Activated CD4-positive, alpha-beta T cell treated with anti-CD3 and anti-CD28 coated beads, Interleukin-2, amount 10 ng/mL, durations not matched to agents 7 days and 5 days (primary cell): ENCODE measurements around the gene BRK1. TPM values are rescaled to one million over a fixed set of nuclear protein-coding genes. Genes with fewer than 3 reads are reported as not detected.
"Not testable (repeated sequence)": the region's sequence is repeated elsewhere in the genome, so short reads cannot be mapped to it uniquely, and the experiment has no call there.

Experiments used
- CTCF ChIA-PET: fragments of 350-600 bp; sonication (Branson Sonifier 250); formaldehyde crosslinking; loops from one replicate; lab custom pipeline; 2021; ENCODE audit warnings: antibody characterized with exemption; lab: Charles Lee
- POLR2A ChIA-PET: fragments of 350-600 bp; sonication (Branson Sonifier 250); formaldehyde crosslinking; loops from one replicate; lab custom pipeline; 2021; ENCODE audit warnings: antibody characterized with exemption; lab: Charles Lee
- DNase-seq: peaks from one replicate; pipeline ENCODE4 v3.0.0-alpha.2; 2020
- H3K27ac Mint-ChIP-seq: one replicate; pipeline ENCODE4 v1.8.0; 2021; ENCODE audit warnings: mild to moderate bottlenecking, moderate library complexity, mixed read lengths
- H3K27me3 Mint-ChIP-seq: one replicate; pipeline ENCODE4 v1.8.0; 2021; ENCODE audit warnings: mixed read lengths
- H3K36me3 Mint-ChIP-seq: one replicate; pipeline ENCODE4 v1.8.0; 2021; ENCODE audit warnings: low read depth, mixed read lengths
- H3K4me1 Mint-ChIP-seq: one replicate; pipeline ENCODE4 v1.8.0; 2021; ENCODE audit warnings: mixed read lengths
- H3K4me3 Mint-ChIP-seq: one replicate; pipeline ENCODE4 v1.8.0; 2021; ENCODE audit warnings: mild to moderate bottlenecking, moderate library complexity, mixed read lengths
- H3K9me3 Mint-ChIP-seq: one replicate; pipeline ENCODE4 v1.8.0; 2021; ENCODE audit warnings: mixed read lengths
- total RNA-seq, 2 experiments: library from RNA; stranded (reverse); gene quantifications; one replicate each; pipeline ENCODE4 v1.2.3, GENCODE V29; 2021

BRK1 gene
- total RNA-seq, 2 experiments from 2014 or later: 115 to 128 TPM

DNA sequence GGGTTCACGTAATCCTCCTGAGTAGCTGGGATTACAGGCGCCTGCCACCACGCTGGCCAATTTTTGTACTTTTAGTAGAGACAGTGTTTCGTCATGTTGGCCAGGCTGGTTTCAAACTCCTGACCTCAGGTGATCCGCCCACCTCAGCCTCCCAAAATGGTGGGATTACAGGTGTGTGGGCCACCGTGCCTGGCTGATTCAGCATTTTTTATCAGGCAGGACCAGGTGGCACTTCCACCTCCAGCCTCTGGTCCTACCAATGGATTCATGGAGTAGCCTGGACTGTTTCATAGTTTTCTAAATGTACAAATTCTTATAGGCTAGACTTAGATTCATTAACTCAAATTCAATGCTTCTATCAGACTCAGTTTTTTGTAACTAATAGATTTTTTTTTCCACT, 35.5 kb downstream of the BRK1 start:
- CTCF ChIA-PET: interaction anchor here (0.9 to 1.4 kb wide), 3 partner anchors 10 to 113 kb away, joined by 3 to 4 read pairs (median 3); no protein-coding TSS in a partner anchor

DNA sequence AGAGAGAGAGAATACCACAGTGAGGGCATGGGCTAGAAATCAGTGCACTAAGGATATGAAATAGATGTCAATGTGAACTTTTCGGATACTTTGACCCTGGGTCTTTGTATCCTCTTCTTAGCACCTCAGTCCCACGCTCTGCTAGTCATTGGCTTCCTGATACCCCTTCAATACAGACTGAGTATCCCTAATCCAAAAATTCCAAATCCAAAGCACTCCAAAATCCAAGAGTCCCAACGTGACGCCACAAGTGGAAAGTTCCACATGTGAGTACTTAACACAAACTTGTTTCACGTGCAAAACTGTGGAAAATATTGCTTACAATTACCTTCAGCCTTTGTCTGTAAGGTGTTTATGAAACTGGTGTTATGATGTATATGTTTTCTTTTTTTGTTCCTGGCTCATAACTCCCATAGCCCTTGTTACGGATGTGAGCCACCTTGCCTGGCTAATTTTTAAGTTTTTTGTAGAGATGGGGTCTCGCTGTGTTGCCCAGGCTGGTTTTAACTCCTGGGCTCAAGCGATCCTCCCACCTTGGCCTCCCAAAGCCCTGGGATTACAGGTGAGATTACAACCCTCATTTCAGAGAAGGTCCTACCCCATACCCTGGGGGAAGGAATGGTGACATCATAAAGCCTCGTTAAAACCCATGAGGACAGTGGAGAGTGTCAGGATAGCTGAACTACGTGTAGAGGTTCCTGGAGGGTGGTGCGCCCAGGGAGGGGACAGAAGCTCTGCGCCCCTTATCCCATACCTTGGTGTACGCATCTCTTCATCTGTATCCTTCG, 39.1 kb downstream of the BRK1 start:
- CTCF ChIA-PET: no interaction called here
- Mint-ChIP-seq H3K4me3 (no peak overlapping the region), H3K36me3 (peaks cover 40% of the 10 kb centered on the region)

More for the DNA sequence above, 35.5 kb downstream of the BRK1 start:
- H3K36me3 Mint-ChIP-seq: peaks cover 55% of the 10 kb centered on the region
- H3K4me1 Mint-ChIP-seq: peaks cover 11% of the 10 kb centered on the region
- H3K27me3 Mint-ChIP-seq: no peaks in the 10 kb centered on the region
- no peak overlapping the region for H3K4me3 Mint-ChIP-seq
- H3K27ac Mint-ChIP-seq: no peak overlapping the region
- POLR2A ChIA-PET: no interaction called here
- H3K9me3 Mint-ChIP-seq: no peaks in the 10 kb centered on the region
- no peak for DNase-seq

DNA sequence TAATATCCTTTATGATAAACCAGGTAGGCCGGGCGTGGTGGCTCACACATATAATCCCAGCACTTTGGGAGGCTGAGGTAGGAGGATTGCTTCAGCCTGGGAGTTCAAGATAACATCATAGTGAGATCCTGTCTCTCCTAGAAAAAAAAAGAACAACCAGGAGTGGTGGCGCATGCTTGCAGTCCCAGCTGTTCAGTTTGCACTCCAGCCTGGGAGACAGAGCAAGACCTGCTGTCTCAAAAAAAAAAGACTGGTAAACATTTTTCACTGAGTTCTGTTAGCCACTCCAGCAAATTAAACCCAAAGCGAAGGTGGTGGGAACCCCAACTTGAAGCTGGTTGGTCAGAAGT, 39.6 kb downstream of the BRK1 start:
- DNase-seq: no peak
- no peaks in the 10 kb centered on the region for H3K4me1 Mint-ChIP-seq
- no peaks in the 10 kb centered on the region for H3K9me3 Mint-ChIP-seq
- no peak overlapping the region for H3K4me3 Mint-ChIP-seq
- ChIA-PET POLR2A (no interaction called here), CTCF (interaction anchor here (0.6 kb wide), 1 partner anchor 30 kb away, joined by 3 read pairs; no protein-coding TSS in a partner anchor)
- no peak overlapping the region for H3K27ac Mint-ChIP-seq
- no peaks in the 10 kb centered on the region for H3K27me3 Mint-ChIP-seq
- peaks cover 34% of the 10 kb centered on the region for H3K36me3 Mint-ChIP-seq

More for the DNA sequence above, 39.1 kb downstream of the BRK1 start:
- DNase-seq: no peak
- Mint-ChIP-seq H3K4me1 (peaks cover 5% of the 10 kb centered on the region), H3K27me3 (no peaks in the 10 kb centered on the region), H3K9me3 (no peaks in the 10 kb centered on the region), H3K27ac (no peak overlapping the region)
- POLR2A ChIA-PET: no interaction called here

DNA sequence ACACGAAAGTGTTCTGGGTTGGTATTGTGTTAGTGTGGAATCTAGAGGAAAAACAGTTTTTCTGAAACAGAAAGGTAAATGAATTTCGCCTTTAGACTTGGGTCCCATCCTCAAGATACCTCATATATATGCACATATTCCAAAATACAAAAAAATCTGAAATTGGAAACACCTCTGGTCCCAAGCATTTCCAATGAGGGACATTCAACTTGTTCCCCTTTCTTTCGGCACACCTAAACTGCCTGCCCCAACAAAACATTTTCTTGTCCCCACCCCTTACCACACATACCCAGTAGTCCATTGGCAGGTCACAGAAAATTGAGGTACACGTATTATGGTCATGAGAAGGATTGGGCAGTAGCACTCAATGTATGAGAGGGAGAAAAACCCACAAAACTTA, 40.2 kb downstream of the BRK1 start:
- no peak for DNase-seq
- CTCF ChIA-PET: interaction anchor here (0.6 to 0.9 kb wide), 2 partner anchors 29 to 68 kb away, joined by 3 read pairs; no protein-coding TSS in a partner anchor
- H3K4me3 Mint-ChIP-seq: no peak overlapping the region
- POLR2A ChIA-PET: no interaction called here
- peaks cover 28% of the 10 kb centered on the region for H3K36me3 Mint-ChIP-seq
- no peaks in the 10 kb centered on the region for H3K9me3 Mint-ChIP-seq
- H3K27me3 Mint-ChIP-seq: no peaks in the 10 kb centered on the region
- H3K27ac Mint-ChIP-seq: no peak overlapping the region
- H3K4me1 Mint-ChIP-seq: no peaks in the 10 kb centered on the region

DNA sequence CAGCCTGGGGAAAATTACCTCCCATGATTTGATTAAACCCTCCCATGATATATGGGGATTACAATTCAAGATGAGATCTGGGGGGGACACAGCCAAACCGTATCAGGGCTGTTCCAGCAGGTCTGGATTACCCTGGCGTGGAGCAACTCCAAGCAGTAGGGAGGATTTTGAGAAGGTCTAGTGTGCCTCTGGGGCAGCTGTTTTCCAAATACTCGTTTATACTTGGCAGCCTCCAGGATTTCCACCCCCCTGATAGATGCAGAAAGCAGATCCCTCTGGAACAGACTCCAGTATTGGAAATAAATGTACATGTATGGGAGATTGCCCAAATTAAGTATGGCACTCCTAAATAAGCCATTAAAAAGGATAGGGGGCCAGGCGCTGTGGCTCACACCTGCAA, 41.6 kb downstream of the BRK1 start:
- Mint-ChIP-seq H3K36me3 (peaks cover 17% of the 10 kb centered on the region), H3K4me1 (peaks cover 4% of the 10 kb centered on the region), H3K4me3 (no peak overlapping the region), H3K27me3 (no peaks in the 10 kb centered on the region), H3K9me3 (no peaks in the 10 kb centered on the region), H3K27ac (no peak overlapping the region)
- CTCF ChIA-PET: interaction anchor here (0.7 kb wide), 1 partner anchor 225 kb away, joined by 5 read pairs; no protein-coding TSS in a partner anchor
- no peak for DNase-seq
- POLR2A ChIA-PET: no interaction called here

DNA sequence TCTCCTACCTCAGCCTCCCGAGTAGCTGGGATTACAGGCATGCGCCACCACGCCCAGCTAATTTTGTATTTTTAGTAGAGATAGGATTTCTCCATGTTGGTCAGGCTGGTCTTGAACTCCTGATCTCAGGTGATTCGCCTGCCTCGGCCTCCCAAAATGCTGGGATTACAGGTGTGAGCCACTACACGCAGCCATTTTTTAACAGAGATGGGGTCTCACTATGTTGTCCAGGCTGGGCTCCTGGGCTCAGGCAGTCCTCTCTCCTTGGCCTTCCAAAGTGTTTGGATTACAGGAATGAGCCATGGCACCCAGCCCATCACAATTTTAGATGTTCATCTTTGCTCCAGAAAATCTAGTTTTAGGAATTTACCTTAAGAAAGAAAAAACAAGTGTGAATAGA, 43.1 kb downstream of the BRK1 start:
- H3K27ac Mint-ChIP-seq, CTCF ChIA-PET, H3K27me3 Mint-ChIP-seq, H3K4me1 Mint-ChIP-seq, H3K36me3 Mint-ChIP-seq, DNase-seq, H3K4me3 Mint-ChIP-seq, H3K9me3 Mint-ChIP-seq: not testable (repeated sequence)
- POLR2A ChIA-PET: interaction anchor here (1.2 kb wide), 1 partner anchor 65 kb away, joined by 3 read pairs; no protein-coding TSS in a partner anchor

DNA sequence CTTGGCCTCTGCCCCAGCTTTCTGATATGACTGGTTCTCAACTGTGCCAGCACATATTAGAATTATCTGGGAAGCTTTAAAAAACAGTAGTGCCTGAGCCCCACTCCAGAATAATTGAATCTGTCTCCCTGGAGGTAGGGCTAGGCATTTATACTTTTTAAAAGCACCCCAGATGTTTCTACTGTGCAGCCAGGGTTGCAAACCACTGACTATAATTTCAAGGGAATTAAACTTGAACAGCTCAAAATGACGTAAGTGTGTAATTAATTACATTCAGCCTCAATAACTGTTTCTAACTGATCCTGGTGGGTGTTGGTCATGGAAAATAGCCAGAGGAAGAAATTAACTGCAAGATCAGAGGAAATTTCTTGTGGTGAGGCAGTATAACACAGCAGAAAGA, 44.9 kb downstream of the BRK1 start:
- ChIA-PET CTCF (interaction anchor here (0.8 to 1.3 kb wide), 6 partner anchors 9 to 235 kb away, joined by 3 to 5 read pairs (median 3); no protein-coding TSS in a partner anchor), POLR2A (no interaction called here)
- Mint-ChIP-seq H3K4me3 (no peak overlapping the region), H3K36me3 (no peaks in the 10 kb centered on the region), H3K27ac (no peak overlapping the region), H3K27me3 (no peaks in the 10 kb centered on the region), H3K4me1 (peaks cover 10% of the 10 kb centered on the region), H3K9me3 (no peaks in the 10 kb centered on the region)
- no peak for DNase-seq

DNA sequence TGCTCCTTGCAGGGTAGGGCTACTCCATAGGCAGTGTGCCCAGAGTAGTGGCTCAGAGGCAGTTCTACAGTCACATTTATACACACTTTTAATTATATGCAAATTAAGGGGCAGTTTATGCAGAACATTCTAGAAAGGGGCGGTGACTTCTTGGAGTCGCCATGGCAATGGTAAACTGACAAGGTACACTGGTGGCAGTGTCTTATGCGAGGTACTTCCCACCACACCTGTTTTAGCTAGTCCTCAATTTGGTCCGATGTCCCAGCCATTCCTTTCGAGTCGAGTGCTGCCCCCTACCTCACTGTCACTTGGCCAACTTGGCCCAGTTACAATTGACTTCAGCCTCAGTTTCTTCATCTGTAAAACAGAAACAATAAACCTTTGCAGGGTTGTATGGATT, 45.5 kb downstream of the BRK1 start:
- no peaks in the 10 kb centered on the region for H3K27me3 Mint-ChIP-seq
- CTCF ChIA-PET: interaction anchor here (0.8 to 1.6 kb wide), 5 partner anchors 10 to 235 kb away, joined by 3 to 5 read pairs (median 4); no protein-coding TSS in a partner anchor
- H3K4me1 Mint-ChIP-seq: peaks cover 13% of the 10 kb centered on the region

DNA sequence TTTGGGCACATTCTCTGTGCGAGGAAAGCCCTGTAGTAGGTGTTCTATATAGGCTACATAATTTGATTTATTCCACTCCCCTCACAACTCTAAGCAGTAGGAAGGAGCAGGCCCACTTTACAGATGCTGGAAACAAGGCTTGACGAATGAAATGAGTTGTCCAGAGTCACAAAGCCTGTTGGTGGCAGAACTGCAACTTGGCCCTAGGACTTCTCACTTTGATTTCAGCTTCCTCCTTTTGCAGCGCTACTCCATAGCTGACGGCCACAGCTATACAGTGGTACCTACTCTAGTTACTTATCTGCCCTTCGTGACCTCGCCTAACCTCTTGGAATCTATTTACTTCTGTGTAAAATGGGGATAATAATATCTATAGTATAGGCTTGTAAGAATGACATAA, 46.7 kb downstream of the BRK1 start:
- ChIA-PET POLR2A (no interaction called here), CTCF (interaction anchor here (1.6 kb wide), 1 partner anchor 99 kb away, joined by 4 read pairs; no protein-coding TSS in a partner anchor)
- H3K4me3 Mint-ChIP-seq: no peak overlapping the region
- no peak overlapping the region for H3K27ac Mint-ChIP-seq
- no peaks in the 10 kb centered on the region for H3K27me3 Mint-ChIP-seq
- H3K36me3 Mint-ChIP-seq: no peaks in the 10 kb centered on the region
- H3K9me3 Mint-ChIP-seq: no peaks in the 10 kb centered on the region
- peaks cover 23% of the 10 kb centered on the region for H3K4me1 Mint-ChIP-seq
- DNase-seq: no peak

More for the DNA sequence above, 45.5 kb downstream of the BRK1 start:
- no peaks in the 10 kb centered on the region for H3K36me3 Mint-ChIP-seq
- no peak overlapping the region for H3K4me3 Mint-ChIP-seq
- POLR2A ChIA-PET: no interaction called here
- no peak for DNase-seq
- no peaks in the 10 kb centered on the region for H3K9me3 Mint-ChIP-seq
- H3K27ac Mint-ChIP-seq: no peak overlapping the region

DNA sequence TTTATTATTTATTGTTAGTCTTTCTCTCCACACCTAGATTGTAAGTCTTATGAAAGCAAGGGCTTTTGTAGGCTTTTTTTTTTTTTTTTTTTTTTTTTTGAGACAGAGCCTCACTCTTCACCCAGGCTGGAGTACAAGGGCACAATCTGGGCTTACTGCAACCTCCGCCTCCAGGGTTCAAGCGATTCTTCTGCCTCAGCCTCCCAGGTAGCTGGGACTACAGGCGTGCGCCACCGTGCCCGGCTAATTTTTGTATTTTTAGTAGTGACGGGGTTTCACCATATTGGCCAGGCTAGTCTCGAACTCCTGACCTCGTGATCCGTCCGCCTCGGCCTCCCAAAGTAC, 48.7 kb downstream of the BRK1 start:
- POLR2A ChIA-PET: interaction anchor here (0.6 kb wide), 1 partner anchor 100 kb away, joined by 4 read pairs; no protein-coding TSS in a partner anchor
- H3K27me3 Mint-ChIP-seq, H3K36me3 Mint-ChIP-seq, DNase-seq, H3K9me3 Mint-ChIP-seq, H3K27ac Mint-ChIP-seq: not testable (repeated sequence)
- Mint-ChIP-seq H3K4me1 (peaks cover 36% of the 10 kb centered on the region), H3K4me3 (peak overlapping the region; percentile 70)
- CTCF ChIA-PET: interaction anchor here (0.6 to 2.7 kb wide), 7 partner anchors 12 to 1605 kb away, joined by 3 to 12 read pairs (median 3); no protein-coding TSS in a partner anchor

DNA sequence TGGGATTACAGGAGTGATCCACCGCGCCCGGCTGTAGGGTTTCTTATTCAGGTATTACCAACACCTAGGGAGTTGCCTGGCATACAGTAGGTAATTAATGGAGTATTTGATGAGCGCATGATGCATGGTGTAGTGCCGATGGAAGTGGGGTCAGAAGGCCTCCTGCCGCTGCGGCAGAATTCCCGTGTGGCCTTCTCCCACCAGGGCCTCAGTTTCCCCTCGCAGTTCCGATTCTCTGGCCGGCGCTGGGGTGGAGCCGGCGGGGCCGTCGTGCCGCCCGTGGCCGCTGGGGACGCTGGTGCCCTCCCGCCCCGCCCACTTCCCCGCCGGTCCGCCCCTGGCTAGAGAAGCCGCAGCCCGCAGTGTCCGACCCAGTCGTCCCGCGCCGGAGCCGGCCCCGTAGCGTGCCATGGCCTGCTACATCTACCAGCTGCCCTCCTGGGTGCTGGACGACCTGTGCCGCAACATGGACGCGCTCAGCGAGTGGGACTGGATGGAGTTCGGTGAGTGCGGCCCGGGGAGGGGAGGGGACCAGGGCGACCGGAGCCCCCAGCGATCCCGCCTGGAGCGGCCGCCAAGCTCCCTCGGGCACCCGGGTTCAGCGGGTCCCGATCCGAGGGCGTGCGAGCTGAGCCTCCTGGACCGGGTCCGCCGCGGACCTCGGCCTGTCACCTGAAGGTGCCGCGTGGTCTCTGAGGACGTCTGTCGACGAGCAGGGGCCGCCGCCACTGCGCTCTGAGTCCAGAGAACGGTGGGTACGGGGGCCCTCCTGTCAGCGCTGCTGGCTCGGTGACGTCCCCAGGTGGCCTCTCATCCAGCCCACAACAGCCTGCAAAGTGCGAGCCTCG, 49.3 kb downstream of the BRK1 start, which contains the start of gene IRAK2:
IRAK2 (plus strand) TSS at position 374 of the 848 bp plus-strand sequence; CDS start at position 410, 36 bp downstream.
- Mint-ChIP-seq H3K4me3 (peak within 1 kb of the TSS; percentile 70), H3K4me1 (peaks cover 36% of the 10 kb centered on the region), H3K9me3 (peaks cover 8% of the 10 kb centered on the region), H3K27ac (peak within 1 kb of the TSS; percentile 66), H3K27me3 (no peaks in the 10 kb centered on the region), H3K36me3 (peaks cover 11% of the 10 kb centered on the region)
- peak; percentile 58 for DNase-seq
- CTCF ChIA-PET: interaction anchor here (0.8 to 2.7 kb wide), 13 partner anchors 12 to 78 kb away, joined by 3 to 12 read pairs (median 4); no protein-coding TSS in a partner anchor
- POLR2A ChIA-PET: no interaction called here

DNA sequence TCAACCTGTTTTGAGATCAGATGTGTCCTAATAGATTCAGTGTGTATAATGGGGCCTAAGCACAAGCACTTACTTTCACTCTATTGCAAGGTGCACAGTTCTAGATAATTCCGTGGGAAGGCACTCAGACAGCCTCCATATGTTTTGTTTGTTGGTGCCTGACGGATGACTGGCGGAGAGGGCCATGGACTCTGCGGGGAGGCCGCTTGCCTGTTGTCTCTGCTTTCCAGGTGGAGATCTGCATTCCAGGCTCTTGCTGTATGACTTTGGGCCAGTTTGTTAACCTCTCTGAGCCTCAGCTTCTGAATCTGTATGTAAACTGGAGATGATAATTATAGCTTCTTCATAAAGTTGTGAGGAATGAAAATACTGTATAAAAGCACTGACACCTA, 50.7 kb downstream of the BRK1 start:
- no peak for DNase-seq
- no peaks in the 10 kb centered on the region for H3K27me3 Mint-ChIP-seq
- CTCF ChIA-PET: interaction anchor here (0.7 to 1.7 kb wide), 2 partner anchors 19 to 33 kb away, joined by 3 to 4 read pairs; no protein-coding TSS in a partner anchor
- peaks cover 44% of the 10 kb centered on the region for H3K4me1 Mint-ChIP-seq
- peak overlapping the region; percentile 70 for H3K4me3 Mint-ChIP-seq
- H3K27ac Mint-ChIP-seq: peak overlapping the region; percentile 66
- H3K9me3 Mint-ChIP-seq: peaks cover 8% of the 10 kb centered on the region
- POLR2A ChIA-PET: interaction anchor here (0.6 kb wide), 1 partner anchor 98 kb away, joined by 8 read pairs; no protein-coding TSS in a partner anchor
- H3K36me3 Mint-ChIP-seq: peaks cover 13% of the 10 kb centered on the region
